HCT116 (cell line): ENCODE data around the gene MCTS1. TPM values are rescaled to one million over a fixed set of nuclear protein-coding genes. Genes with fewer than 3 reads are reported as not detected.
"Not testable (repeated sequence)": the region's sequence is repeated elsewhere in the genome, so short reads cannot be mapped to it uniquely, and the experiment has no call there.

Experiments
- ATAC-seq: fragments of 200-7000 bp; cut with Tn5 transposase; 2 replicates; pipeline ENCODE4 v1.9.1; 2020; ENCODE audit warnings: mild to moderate bottlenecking, moderate library complexity
- BruUV-seq: library from RNA; stranded (reverse); fragments of 400-500 nt; replicated peaks from 2 replicates; lab custom pipeline; 2021; lab: Mats Ljungman, UMichigan
- CTCF ChIA-PET: fragments of 300-600 bp; sonication (Branson Sonifier 250); formaldehyde crosslinking; loops from one replicate; lab custom pipeline; 2021; ENCODE audit warnings: antibody characterized with exemption; lab: Charles Lee
- POLR2A ChIA-PET: fragments of 300-600, 350-600 bp; sonication (Branson Sonifier 250); formaldehyde crosslinking; loops from one replicate; lab custom pipeline; 2021; ENCODE audit warnings: antibody characterized with exemption; lab: Charles Lee
- RAD21 ChIA-PET, 2 experiments: fragments of 300-600 bp; sonication (Branson Sonifier 250); formaldehyde crosslinking; loops; one replicate each; lab custom pipeline; 2023; ENCODE audit warnings: low total read pairs in 2 of 2; ENCODE audit not compliant: uncharacterized antibody in 2 of 2, unreplicated experiment in 2 of 2, low non-redundant PET in 1 of 2; lab: Charles Lee
- DNase-seq: peaks from one replicate; pipeline ENCODE4 v3.0.0-alpha.2; 2010; ENCODE audit warnings: low read depth, low spot score
- H2AFZ ChIP-seq: fragments of 200-600 bp; shearing (Covaris generic), sonication (generic); 2 replicates; pipeline ENCODE4 v1.6.1; 2017; ENCODE audit warnings: low read depth, mixed run types, mixed read lengths, antibody characterized with exemption, low read length; ENCODE audit not compliant: poor library complexity, severe bottlenecking
- H3K27ac ChIP-seq: 2 replicates; pipeline ENCODE4 v1.5.1; 2012; ENCODE audit warnings: low read depth, low read length
- H3K27me3 ChIP-seq: fragments of 200-600 bp; sonication (generic); 2 replicates; pipeline ENCODE4 v1.6.1; 2016; ENCODE audit warnings: mixed run types, low read length, mixed read lengths; ENCODE audit not compliant: insufficient read depth
- H3K36me3 ChIP-seq, 2 experiments: fragments of 200-500 bp in 1 of 2; fragments of 200-600 bp in 1 of 2; sonication (Bioruptor generic) in 1 of 2; sonication (generic) in 1 of 2; 2 replicates each; pipeline versions ENCODE4 v1.5.1 to v1.6.1; 2014 to 2016; ENCODE audit warnings: low read length in 2 of 2, inconsistent platforms in 1 of 2, mixed read lengths in 1 of 2, mixed run types in 1 of 2; ENCODE audit not compliant: insufficient read depth in 2 of 2, control insufficient read depth in 1 of 2
- H3K4me1 ChIP-seq, 2 experiments: fragments of 200-600 bp in 1 of 2; sonication (generic) in 1 of 2; 2 replicates each; pipeline versions ENCODE4 v1.5.1 to v1.6.1; 2012 to 2017; ENCODE audit warnings: low read length in 2 of 2, inconsistent platforms in 1 of 2, mild to moderate bottlenecking in 1 of 2, mixed read lengths in 1 of 2, mixed run types in 1 of 2, moderate library complexity in 1 of 2; ENCODE audit not compliant: insufficient read depth in 2 of 2, control insufficient read depth in 1 of 2
- H3K4me2 ChIP-seq: fragments of 200-600 bp; sonication (generic); 2 replicates; pipeline ENCODE4 v1.6.1; 2017; ENCODE audit warnings: mixed run types, low read length, mixed read lengths
- H3K4me3 ChIP-seq, 2 experiments: fragments of 200-600 bp in 1 of 2; sonication (generic) in 1 of 2; replicated peaks in 1 of 2; 2 replicates each; pipeline ENCODE4 v1.5.1; 2011 to 2016; ENCODE audit warnings: low read length in 2 of 2, control low read depth in 1 of 2, low read depth in 1 of 2, mild to moderate bottlenecking in 1 of 2, mixed read lengths in 1 of 2, mixed run types in 1 of 2
- H3K79me2 ChIP-seq: fragments of 200-600 bp; sonication (generic); 2 replicates; pipeline ENCODE4 v1.6.1; 2017; ENCODE audit warnings: mild to moderate bottlenecking, mixed run types, low read length, moderate library complexity, mixed read lengths; ENCODE audit not compliant: insufficient read depth
- H3K9ac ChIP-seq: fragments of 200-600 bp; sonication (generic); 2 replicates; pipeline ENCODE4 v1.6.1; 2016; ENCODE audit warnings: low read length, mixed read lengths
- H3K9me2 ChIP-seq: fragments of 200-600 bp; sonication (generic), shearing (Covaris generic); 2 replicates; pipeline ENCODE4 v1.6.1; 2017; ENCODE audit warnings: mixed run types, mild to moderate bottlenecking, moderate library complexity; ENCODE audit not compliant: insufficient read depth
- H3K9me3 ChIP-seq, 2 experiments: fragments of 200-500 bp in 1 of 2; fragments of 200-600 bp in 1 of 2; sonication (Bioruptor generic) in 1 of 2; sonication (generic) in 1 of 2; 2 replicates each; pipeline ENCODE4 v1.6.1; 2014 to 2017; ENCODE audit warnings: low read length in 2 of 2, mixed read lengths in 2 of 2, inconsistent platforms in 1 of 2, low read depth in 1 of 2, mild to moderate bottlenecking in 1 of 2, mixed run types in 1 of 2, moderate library complexity in 1 of 2; ENCODE audit not compliant: control insufficient read depth in 1 of 2, insufficient read depth in 1 of 2
- H4K20me1 ChIP-seq: fragments of 200-600 bp; sonication (generic), shearing (Covaris generic); 2 replicates; pipeline ENCODE4 v1.6.1; 2017; ENCODE audit warnings: mixed run types, mild to moderate bottlenecking, moderate library complexity; ENCODE audit not compliant: insufficient read depth
- CBX3 ChIP-seq: IDR thresholded peaks from 2 replicates; pipeline ENCODE4 v1.6.1; 2012; ENCODE audit warnings: low read depth
- CEBPB ChIP-seq: IDR thresholded peaks from 2 replicates; pipeline ENCODE4 v1.6.1; 2012; ENCODE audit warnings: low read depth
- EGR1 ChIP-seq: IDR thresholded peaks from 2 replicates; pipeline ENCODE4 v1.6.1; 2012; ENCODE audit warnings: low read depth
- ELF1 ChIP-seq: IDR thresholded peaks from 2 replicates; pipeline ENCODE4 v1.6.1; 2012; ENCODE audit warnings: low read depth, borderline replicate concordance
- EZH2phosphoT487 ChIP-seq: fragments of 200-600 bp; IDR thresholded peaks from 2 replicates; pipeline ENCODE4 v1.6.1; 2018; ENCODE audit warnings: antibody characterized with exemption, borderline replicate concordance
- FOSL1 ChIP-seq: IDR thresholded peaks from 2 replicates; pipeline ENCODE4 v1.6.1; 2012; ENCODE audit warnings: low read depth
- JUND ChIP-seq: IDR thresholded peaks from 2 replicates; pipeline ENCODE4 v1.6.1; 2012
- POLR2A ChIP-seq: IDR thresholded peaks from 2 replicates; pipeline ENCODE4 v1.7.0; 2011; ENCODE audit warnings: borderline replicate concordance; ENCODE audit not compliant: insufficient read depth, insufficient read length; ENCODE audit errors: extremely low read depth
- POLR2AphosphoS5 ChIP-seq: IDR thresholded peaks from 2 replicates; pipeline ENCODE4 v1.6.1; 2011; ENCODE audit warnings: mild to moderate bottlenecking, low read depth, low read length, moderate library complexity
- SP1 ChIP-seq: IDR thresholded peaks from 2 replicates; pipeline ENCODE4 v1.6.1; 2012; ENCODE audit warnings: low read depth
- SRF ChIP-seq: IDR thresholded peaks from 2 replicates; pipeline ENCODE4 v1.6.1; 2012; ENCODE audit warnings: low read depth
- TCF7L2 ChIP-seq: IDR thresholded peaks from 2 replicates; pipeline ENCODE4 v1.7.0; 2011; ENCODE audit warnings: borderline replicate concordance, inconsistent platforms; ENCODE audit not compliant: insufficient read depth, insufficient read length; ENCODE audit errors: extremely low read depth
- YY1 ChIP-seq: IDR thresholded peaks from 2 replicates; pipeline ENCODE4 v1.6.1; 2011; ENCODE audit warnings: low read length, low read depth, moderate library complexity, mild to moderate bottlenecking; ENCODE audit not compliant: insufficient replicate concordance; ENCODE audit errors: extremely low read depth
- ZFX ChIP-seq: fragments of 450-650 bp; IDR thresholded peaks from 2 replicates; pipeline ENCODE4 v1.6.1; 2017
- ZNF274 ChIP-seq: fragments of 200-500 bp; sonication (Bioruptor generic); IDR thresholded peaks from 2 replicates; pipeline ENCODE4 v1.6.1; 2014; ENCODE audit warnings: mild to moderate bottlenecking, low read depth, low read length, inconsistent platforms
- intact Hi-C: fragments of 100-400 bp; cut with micrococcal nuclease; formaldehyde crosslinking; loops from 2 replicates; pipeline ENCODE4 v1.10.0; 2022
- total RNA-seq: library from RNA; stranded (reverse); gene quantifications from one replicate; pipeline ENCODE4 v1.2.1, GENCODE V29; 2021; ENCODE audit not compliant: unreplicated experiment
- TF ChIP-seq, protein P1 (sequence below): IDR thresholded peaks from 2 replicates; pipeline ENCODE4 v1.6.1; 2012
- TF ChIP-seq, protein P2 (sequence below), 3 experiments: fragments of 200-600 bp in 1 of 3; sonication (generic) in 1 of 3; IDR thresholded peaks in 2 of 3; conservative IDR thresholded peaks in 1 of 3; 2 replicates each; pipeline ENCODE4 v1.5.1; 2012 to 2017; ENCODE audit warnings: low read depth in 2 of 3, low read length in 2 of 3, antibody characterized with exemption in 1 of 3, borderline replicate concordance in 1 of 3, control low read depth in 1 of 3, mild to moderate bottlenecking in 1 of 3, mixed read lengths in 1 of 3, mixed run types in 1 of 3, moderate library complexity in 1 of 3; ENCODE audit not compliant: insufficient read depth in 1 of 3
- TF ChIP-seq, protein P3 (sequence below): IDR thresholded peaks from 2 replicates; pipeline ENCODE4 v1.6.1; 2012; ENCODE audit warnings: low read depth

MCTS1 gene
- total RNA-seq, 1 experiment from 2014 or later = 49.5 TPM

DNA sequence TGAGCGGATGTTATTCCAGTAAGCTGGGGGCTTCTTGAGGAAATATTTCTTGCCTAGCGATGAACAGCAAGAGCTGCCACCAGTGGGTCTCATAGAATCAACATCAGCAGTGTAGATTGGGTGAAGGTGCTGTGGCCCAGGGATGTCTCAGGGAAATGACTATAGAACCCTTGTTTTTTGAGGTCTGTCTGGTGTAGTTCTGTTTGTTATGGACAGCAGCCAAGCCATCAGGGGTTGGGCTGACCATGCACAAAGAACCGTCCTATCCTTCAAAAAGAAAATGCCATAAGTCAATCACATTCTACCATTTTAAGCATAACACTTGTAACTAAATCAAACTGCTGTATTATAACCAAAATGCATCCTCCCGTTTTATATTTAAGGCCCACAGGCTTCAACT, 43.2 kb downstream of the MCTS1 start:
- ATAC-seq = no peak
- Histone ChIP-seq H3K36me3 (no peaks in the 10 kb centered on the region), H3K4me2 (no peak overlapping the region), H3K4me3 (no peak overlapping the region), H3K27ac (no peak overlapping the region), H3K9me2 (no peaks in the 10 kb centered on the region), H3K4me1 (no peaks in the 10 kb centered on the region), H3K79me2 (no peaks in the 10 kb centered on the region), H3K9me3 (no peaks in the 10 kb centered on the region), H3K27me3 (no peaks in the 10 kb centered on the region), H3K9ac (no peak overlapping the region), H2AFZ (no peak overlapping the region), H4K20me1 (no peaks in the 10 kb centered on the region)
- intact Hi-C loops = no loop called here
- ChIA-PET CTCF (no interaction called here), RAD21 (no interaction called here), POLR2A (no interaction called here)
- DNase-seq = no peak
- TF ChIP-seq CBX3 = no peak
- no peak for TF ChIP-seq POLR2AphosphoS5
- TF ChIP-seq, protein P1, sequence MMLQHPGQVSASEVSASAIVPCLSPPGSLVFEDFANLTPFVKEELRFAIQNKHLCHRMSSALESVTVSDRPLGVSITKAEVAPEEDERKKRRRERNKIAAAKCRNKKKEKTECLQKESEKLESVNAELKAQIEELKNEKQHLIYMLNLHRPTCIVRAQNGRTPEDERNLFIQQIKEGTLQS = no peak
- no peak for TF ChIP-seq ZNF274
- TF ChIP-seq JUND = no peak
- TF ChIP-seq, protein P2, sequence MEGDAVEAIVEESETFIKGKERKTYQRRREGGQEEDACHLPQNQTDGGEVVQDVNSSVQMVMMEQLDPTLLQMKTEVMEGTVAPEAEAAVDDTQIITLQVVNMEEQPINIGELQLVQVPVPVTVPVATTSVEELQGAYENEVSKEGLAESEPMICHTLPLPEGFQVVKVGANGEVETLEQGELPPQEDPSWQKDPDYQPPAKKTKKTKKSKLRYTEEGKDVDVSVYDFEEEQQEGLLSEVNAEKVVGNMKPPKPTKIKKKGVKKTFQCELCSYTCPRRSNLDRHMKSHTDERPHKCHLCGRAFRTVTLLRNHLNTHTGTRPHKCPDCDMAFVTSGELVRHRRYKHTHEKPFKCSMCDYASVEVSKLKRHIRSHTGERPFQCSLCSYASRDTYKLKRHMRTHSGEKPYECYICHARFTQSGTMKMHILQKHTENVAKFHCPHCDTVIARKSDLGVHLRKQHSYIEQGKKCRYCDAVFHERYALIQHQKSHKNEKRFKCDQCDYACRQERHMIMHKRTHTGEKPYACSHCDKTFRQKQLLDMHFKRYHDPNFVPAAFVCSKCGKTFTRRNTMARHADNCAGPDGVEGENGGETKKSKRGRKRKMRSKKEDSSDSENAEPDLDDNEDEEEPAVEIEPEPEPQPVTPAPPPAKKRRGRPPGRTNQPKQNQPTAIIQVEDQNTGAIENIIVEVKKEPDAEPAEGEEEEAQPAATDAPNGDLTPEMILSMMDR (IDR thresholded peaks at IDR 0.05 in 2 of 3, conservative IDR thresholded peaks at IDR 0.05 in 1 of 3; ENCODE audit: borderline replicate concordance in 1 of 3, insufficient read depth in 1 of 3, low read depth in 2 of 3, low read length in 2 of 3) = no peak
- no peak for TF ChIP-seq TCF7L2
- TF ChIP-seq POLR2A = no peak
- no peak for TF ChIP-seq EZH2phosphoT487
- TF ChIP-seq FOSL1 = no peak
- no peak for TF ChIP-seq ZFX
- no peak for TF ChIP-seq EGR1
- TF ChIP-seq, protein P3, sequence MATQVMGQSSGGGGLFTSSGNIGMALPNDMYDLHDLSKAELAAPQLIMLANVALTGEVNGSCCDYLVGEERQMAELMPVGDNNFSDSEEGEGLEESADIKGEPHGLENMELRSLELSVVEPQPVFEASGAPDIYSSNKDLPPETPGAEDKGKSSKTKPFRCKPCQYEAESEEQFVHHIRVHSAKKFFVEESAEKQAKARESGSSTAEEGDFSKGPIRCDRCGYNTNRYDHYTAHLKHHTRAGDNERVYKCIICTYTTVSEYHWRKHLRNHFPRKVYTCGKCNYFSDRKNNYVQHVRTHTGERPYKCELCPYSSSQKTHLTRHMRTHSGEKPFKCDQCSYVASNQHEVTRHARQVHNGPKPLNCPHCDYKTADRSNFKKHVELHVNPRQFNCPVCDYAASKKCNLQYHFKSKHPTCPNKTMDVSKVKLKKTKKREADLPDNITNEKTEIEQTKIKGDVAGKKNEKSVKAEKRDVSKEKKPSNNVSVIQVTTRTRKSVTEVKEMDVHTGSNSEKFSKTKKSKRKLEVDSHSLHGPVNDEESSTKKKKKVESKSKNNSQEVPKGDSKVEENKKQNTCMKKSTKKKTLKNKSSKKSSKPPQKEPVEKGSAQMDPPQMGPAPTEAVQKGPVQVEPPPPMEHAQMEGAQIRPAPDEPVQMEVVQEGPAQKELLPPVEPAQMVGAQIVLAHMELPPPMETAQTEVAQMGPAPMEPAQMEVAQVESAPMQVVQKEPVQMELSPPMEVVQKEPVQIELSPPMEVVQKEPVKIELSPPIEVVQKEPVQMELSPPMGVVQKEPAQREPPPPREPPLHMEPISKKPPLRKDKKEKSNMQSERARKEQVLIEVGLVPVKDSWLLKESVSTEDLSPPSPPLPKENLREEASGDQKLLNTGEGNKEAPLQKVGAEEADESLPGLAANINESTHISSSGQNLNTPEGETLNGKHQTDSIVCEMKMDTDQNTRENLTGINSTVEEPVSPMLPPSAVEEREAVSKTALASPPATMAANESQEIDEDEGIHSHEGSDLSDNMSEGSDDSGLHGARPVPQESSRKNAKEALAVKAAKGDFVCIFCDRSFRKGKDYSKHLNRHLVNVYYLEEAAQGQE = no peak
- no peak for TF ChIP-seq SP1
- no peak for TF ChIP-seq YY1
- TF ChIP-seq CEBPB = no peak
- TF ChIP-seq ELF1 = no peak
- TF ChIP-seq SRF = no peak
- no TSS peak for BruUV-seq

DNA sequence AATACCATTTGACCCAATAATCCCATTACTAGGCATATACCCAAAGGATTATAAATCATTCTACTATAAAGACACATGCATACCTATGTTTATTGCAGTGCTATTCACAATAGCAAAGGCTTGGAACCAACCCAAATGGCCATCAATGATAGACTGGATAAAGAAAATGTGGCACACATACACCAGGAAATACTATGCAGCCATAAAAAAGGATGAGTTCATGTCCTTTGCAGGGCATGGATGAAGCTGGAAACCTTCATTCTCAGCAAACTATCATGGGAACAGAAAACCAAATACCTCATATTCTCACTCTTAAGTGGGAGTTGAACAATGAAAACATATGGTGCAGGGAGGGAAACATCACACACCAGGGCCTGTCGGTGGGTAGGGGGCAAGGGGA, 48.4 kb downstream of the MCTS1 start:
- H3K4me2 ChIP-seq, ATAC-seq, H3K27ac ChIP-seq, H3K9ac ChIP-seq, POLR2A ChIA-PET, H2AFZ ChIP-seq, H3K27me3 ChIP-seq, RAD21 ChIA-PET, H3K79me2 ChIP-seq, DNase-seq, H3K4me3 ChIP-seq, intact Hi-C loops, H3K36me3 ChIP-seq, H4K20me1 ChIP-seq, H3K9me3 ChIP-seq, H3K9me2 ChIP-seq, BruUV-seq, CTCF ChIA-PET, H3K4me1 ChIP-seq: not testable (repeated sequence)
